ENCODE measurements around the gene PIP4P1.

DNA sequence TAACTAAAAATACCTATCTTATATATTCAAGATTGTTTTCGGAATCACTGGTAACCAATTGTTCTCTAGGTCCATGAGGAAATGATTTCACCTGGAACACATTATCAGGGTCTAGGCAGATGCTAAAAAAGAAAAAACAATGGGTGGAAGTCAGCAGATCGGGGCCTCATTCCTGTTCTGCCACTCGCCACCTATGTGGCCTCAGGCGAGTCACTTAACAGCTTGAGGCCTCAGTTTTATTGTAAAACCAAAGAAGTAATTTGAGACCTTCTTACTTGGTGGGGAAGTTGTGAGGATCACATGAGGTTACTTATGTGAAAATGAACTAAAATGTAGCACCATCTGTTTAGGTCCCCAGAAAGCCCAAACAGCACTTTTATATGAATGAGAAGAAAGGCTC lies 37.9 kb upstream of the PIP4P1 start:
- TF ChIP-seq SAP30 (IDR thresholded peaks at IDR 0.05; ENCODE audit: insufficient read depth, insufficient replicate concordance, low read length) (no peak), CEBPB (IDR thresholded peaks at IDR 0.05; ENCODE audit: low read depth, low read length) (no peak)
